Cortex of kidney (tissue), 1 donor: ENCODE data around the gene MEIS2.

Experiments used
- DNase-seq: peaks from one replicate; lab custom pipeline; 2025; lab: John Stamatoyannopoulos, UW

Gene MEIS2

GRCh38 chr15:37077623-37078351, 22.6 kb downstream of the MEIS2 start:
- no peak for DNase-seq

GRCh38 chr15:37076543-37076942, 23.8 kb downstream of the MEIS2 start:
- DNase-seq, result no peak

GRCh38 chr15:37075777-37076176, 24.6 kb downstream of the MEIS2 start:
- DNase-seq, result no peak

- DNase-seq, result no peak
Measured at GRCh38 chr15:37072181-37072580, 28.2 kb downstream of the MEIS2 start.

GRCh38 chr15:37071134-37071533, 29.2 kb downstream of the MEIS2 start:
- DNase-seq, result no peak

GRCh38 chr15:37070686-37071085, 29.7 kb downstream of the MEIS2 start:
- DNase-seq, result no peak

GRCh38 chr15:37061996-37062395, 38.4 kb downstream of the MEIS2 start:
- no peak for DNase-seq

- no peak for DNase-seq
Measured at GRCh38 chr15:37059086-37059485, 41.3 kb downstream of the MEIS2 start.

GRCh38 chr15:37058316-37058985, 41.9 kb downstream of the MEIS2 start:
- DNase-seq, result no peak

GRCh38 chr15:37057831-37058230, 42.5 kb downstream of the MEIS2 start:
- DNase-seq, result no peak

GRCh38 chr15:37057256-37057655, 43.1 kb downstream of the MEIS2 start:
- no peak for DNase-seq

- no peak for DNase-seq
Measured at GRCh38 chr15:37056177-37057121, 43.9 kb downstream of the MEIS2 start.

GRCh38 chr15:37055481-37055880, 44.9 kb downstream of the MEIS2 start:
- no peak for DNase-seq

- DNase-seq, result no peak
Measured at GRCh38 chr15:37054336-37054735, 46.0 kb downstream of the MEIS2 start.

GRCh38 chr15:37053166-37053565, 47.2 kb downstream of the MEIS2 start:
- no peak for DNase-seq

- DNase-seq, result no peak
Measured at GRCh38 chr15:37050345-37050744, 50.0 kb downstream of the MEIS2 start.

GRCh38 chr15:37046876-37047614, 53.3 kb downstream of the MEIS2 start:
- DNase-seq, result no peak

GRCh38 chr15:37045859-37046740, 54.2 kb downstream of the MEIS2 start:
- no peak for DNase-seq

- DNase-seq, result no peak
Measured at GRCh38 chr15:37044915-37045648, 55.3 kb downstream of the MEIS2 start.

GRCh38 chr15:37041836-37042235, 58.5 kb downstream of the MEIS2 start:
- no peak for DNase-seq
